LNCAP (cell line): ENCODE measurements around the gene PPP2R5E.

Source experiments
- CTCF ChIP-seq: fragments of 450-650 bp; IDR thresholded peaks from 2 replicates; pipeline ENCODE4 v1.5.1; 2017; ENCODE audit warnings: mild to moderate bottlenecking

Gene PPP2R5E

GRCh38 chr14:63513756-63514155 lies 29.4 kb downstream of the PPP2R5E start:
- TF ChIP-seq CTCF, result no peak

GRCh38 chr14:63512861-63513260 lies 30.3 kb downstream of the PPP2R5E start:
- no peak for TF ChIP-seq CTCF

- TF ChIP-seq CTCF, result no peak
These were observed 32.6 kb downstream of the PPP2R5E start for GRCh38 chr14:63510538-63510937.

- no peak for TF ChIP-seq CTCF
These were observed 35.1 kb downstream of the PPP2R5E start for GRCh38 chr14:63508033-63508432.

- no peak for TF ChIP-seq CTCF
These were observed 38.5 kb downstream of the PPP2R5E start for GRCh38 chr14:63504648-63505047.

- no peak for TF ChIP-seq CTCF
These were observed 41.7 kb downstream of the PPP2R5E start for GRCh38 chr14:63501429-63501828.

GRCh38 chr14:63499701-63500250 lies 43.4 kb downstream of the PPP2R5E start:
- TF ChIP-seq CTCF, result no peak

- no peak for TF ChIP-seq CTCF
These were observed 46.3 kb downstream of the PPP2R5E start for GRCh38 chr14:63496837-63497400.
